IPS-20b (cell line): ENCODE results near the gene MGAT5B.

Source experiments
- H3K27ac ChIP-seq: one replicate; pipeline ENCODE4 v1.5.1; 2013; ENCODE audit warnings: low read length
- H3K27me3 ChIP-seq: 2 replicates; pipeline ENCODE4 v1.6.1; 2013; ENCODE audit warnings: mild to moderate bottlenecking, low read length, inconsistent platforms; ENCODE audit not compliant: insufficient read depth
- H3K36me3 ChIP-seq: 2 replicates; pipeline ENCODE4 v1.6.1; 2013; ENCODE audit warnings: low read depth, mild to moderate bottlenecking, inconsistent platforms, low read length, moderate library complexity; ENCODE audit not compliant: insufficient read depth
- H3K4me1 ChIP-seq: 2 replicates; pipeline ENCODE4 v1.6.1; 2013; ENCODE audit warnings: mild to moderate bottlenecking, control low read depth, inconsistent platforms, low read length, moderate library complexity; ENCODE audit not compliant: insufficient read depth
- H3K4me3 ChIP-seq: 2 replicates; pipeline ENCODE4 v1.5.1; 2013; ENCODE audit warnings: mild to moderate bottlenecking, low read length, inconsistent platforms
- H3K9ac ChIP-seq: 2 replicates; pipeline ENCODE4 v1.6.1; 2013; ENCODE audit warnings: low read depth, mild to moderate bottlenecking, inconsistent platforms, low read length, moderate library complexity
- H3K9me3 ChIP-seq: 2 replicates; pipeline ENCODE4 v1.6.1; 2013; ENCODE audit warnings: mild to moderate bottlenecking, low read depth, low read length, inconsistent platforms; ENCODE audit not compliant: insufficient read depth

The MGAT5B gene

GRCh38 chr17:76922967-76923366, 54.8 kb downstream of the MGAT5B start:
- Histone ChIP-seq H3K27ac (no peak overlapping the region), H3K4me1 (no peaks in the 10 kb centered on the region), H3K36me3 (no peaks in the 10 kb centered on the region), H3K9me3 (no peaks in the 10 kb centered on the region), H3K27me3 (no peaks in the 10 kb centered on the region), H3K4me3 (no peak overlapping the region), H3K9ac (no peak overlapping the region)

GRCh38 chr17:76923491-76923890, 55.3 kb downstream of the MGAT5B start:
- H3K9me3 ChIP-seq: no peaks in the 10 kb centered on the region
- no peaks in the 10 kb centered on the region for H3K27me3 ChIP-seq
- no peak overlapping the region for H3K9ac ChIP-seq
- no peaks in the 10 kb centered on the region for H3K36me3 ChIP-seq
- no peak overlapping the region for H3K27ac ChIP-seq
- no peaks in the 10 kb centered on the region for H3K4me1 ChIP-seq
- no peak overlapping the region for H3K4me3 ChIP-seq

- H3K27me3 ChIP-seq: no peaks in the 10 kb centered on the region
- H3K36me3 ChIP-seq: no peaks in the 10 kb centered on the region
- H3K9ac ChIP-seq: no peak overlapping the region
- H3K27ac ChIP-seq: no peak overlapping the region
- no peaks in the 10 kb centered on the region for H3K4me1 ChIP-seq
- H3K4me3 ChIP-seq: no peak overlapping the region
- H3K9me3 ChIP-seq: no peaks in the 10 kb centered on the region
Observed at GRCh38 chr17:76924345-76925342, 56.4 kb downstream of the MGAT5B start.

- Histone ChIP-seq H3K27me3 (no peaks in the 10 kb centered on the region), H3K27ac (no peak overlapping the region), H3K4me1 (no peaks in the 10 kb centered on the region), H3K9ac (no peak overlapping the region), H3K4me3 (no peak overlapping the region), H3K9me3 (no peaks in the 10 kb centered on the region), H3K36me3 (no peaks in the 10 kb centered on the region)
Observed at GRCh38 chr17:76925441-76925891, 57.3 kb downstream of the MGAT5B start.

- H3K27ac ChIP-seq: no peak overlapping the region
Observed at GRCh38 chr17:76926237-76926866, 58.1 kb downstream of the MGAT5B start.

GRCh38 chr17:76927577-76927976, 59.4 kb downstream of the MGAT5B start:
- no peaks in the 10 kb centered on the region for H3K36me3 ChIP-seq
- H3K27me3 ChIP-seq: no peaks in the 10 kb centered on the region

More at GRCh38 chr17:76926237-76926866, 58.1 kb downstream of the MGAT5B start:
- no peak overlapping the region for H3K4me3 ChIP-seq
- H3K9ac ChIP-seq: no peak overlapping the region
- H3K4me1 ChIP-seq: no peaks in the 10 kb centered on the region
- H3K9me3 ChIP-seq: no peaks in the 10 kb centered on the region
- no peaks in the 10 kb centered on the region for H3K27me3 ChIP-seq
- no peaks in the 10 kb centered on the region for H3K36me3 ChIP-seq

GRCh38 chr17:76927982-76928381, 59.8 kb downstream of the MGAT5B start:
- Histone ChIP-seq H3K27ac (no peak overlapping the region), H3K27me3 (no peaks in the 10 kb centered on the region), H3K4me3 (no peak overlapping the region), H3K36me3 (no peaks in the 10 kb centered on the region), H3K9me3 (no peaks in the 10 kb centered on the region), H3K9ac (no peak overlapping the region), H3K4me1 (no peaks in the 10 kb centered on the region)

More at GRCh38 chr17:76927577-76927976, 59.4 kb downstream of the MGAT5B start:
- Histone ChIP-seq H3K4me3 (no peak overlapping the region), H3K9me3 (no peaks in the 10 kb centered on the region), H3K9ac (no peak overlapping the region), H3K4me1 (no peaks in the 10 kb centered on the region), H3K27ac (no peak overlapping the region)

- Histone ChIP-seq H3K4me1 (no peaks in the 10 kb centered on the region), H3K27me3 (no peaks in the 10 kb centered on the region), H3K27ac (no peak overlapping the region), H3K9ac (no peak overlapping the region), H3K36me3 (no peaks in the 10 kb centered on the region), H3K4me3 (no peak overlapping the region), H3K9me3 (no peaks in the 10 kb centered on the region)
Observed at GRCh38 chr17:76929148-76929547, 60.9 kb downstream of the MGAT5B start.

- no peak overlapping the region for H3K9ac ChIP-seq
- H3K4me3 ChIP-seq: no peak overlapping the region
- no peak overlapping the region for H3K27ac ChIP-seq
- H3K36me3 ChIP-seq: no peaks in the 10 kb centered on the region
- H3K4me1 ChIP-seq: no peaks in the 10 kb centered on the region
- H3K9me3 ChIP-seq: no peaks in the 10 kb centered on the region
- H3K27me3 ChIP-seq: no peaks in the 10 kb centered on the region
Observed at GRCh38 chr17:76929601-76930000, 61.4 kb downstream of the MGAT5B start.

GRCh38 chr17:76930107-76930506, 61.9 kb downstream of the MGAT5B start:
- Histone ChIP-seq H3K9me3 (no peaks in the 10 kb centered on the region), H3K36me3 (no peaks in the 10 kb centered on the region), H3K9ac (no peak overlapping the region), H3K4me3 (no peak overlapping the region), H3K27me3 (no peaks in the 10 kb centered on the region), H3K27ac (no peak overlapping the region), H3K4me1 (no peaks in the 10 kb centered on the region)

- H3K27ac ChIP-seq: no peak overlapping the region
- H3K27me3 ChIP-seq: no peaks in the 10 kb centered on the region
- no peak overlapping the region for H3K4me3 ChIP-seq
- no peaks in the 10 kb centered on the region for H3K9me3 ChIP-seq
- no peak overlapping the region for H3K9ac ChIP-seq
- H3K4me1 ChIP-seq: no peaks in the 10 kb centered on the region
- H3K36me3 ChIP-seq: no peaks in the 10 kb centered on the region
Observed at GRCh38 chr17:76932402-76933333, 64.5 kb downstream of the MGAT5B start.
